ENCODE results near the gene COPZ2.
A peak's percentile ranks its signal among the peaks of the same experiment; 100 is the strongest.
"Not testable (repeated sequence)": the region's sequence is repeated elsewhere in the genome, so short reads cannot be mapped to it uniquely, and the experiment has no call there.

COPZ2 gene

GRCh38 chr17:48037036-48037837 lies at the start of gene COPZ2:
Gene COPZ2 (minus strand): TSS chr17:48037797. CDS start chr17:48037777, 20 bp downstream.
- DNase-seq (ENCODE audit: low read depth in 2 of 2, low spot score in 1 of 2): peak in 1 of 2 donors; percentile 42

- no peak for DNase-seq (ENCODE audit: low read depth in 2 of 2, low spot score in 1 of 2)
Measured at GRCh38 chr17:48084932-48085331, 47.3 kb upstream of the COPZ2 start.

- no peak for DNase-seq (ENCODE audit: low read depth in 2 of 2, low spot score in 1 of 2)
Measured at GRCh38 chr17:48081858-48082257, 44.3 kb upstream of the COPZ2 start.

DNA sequence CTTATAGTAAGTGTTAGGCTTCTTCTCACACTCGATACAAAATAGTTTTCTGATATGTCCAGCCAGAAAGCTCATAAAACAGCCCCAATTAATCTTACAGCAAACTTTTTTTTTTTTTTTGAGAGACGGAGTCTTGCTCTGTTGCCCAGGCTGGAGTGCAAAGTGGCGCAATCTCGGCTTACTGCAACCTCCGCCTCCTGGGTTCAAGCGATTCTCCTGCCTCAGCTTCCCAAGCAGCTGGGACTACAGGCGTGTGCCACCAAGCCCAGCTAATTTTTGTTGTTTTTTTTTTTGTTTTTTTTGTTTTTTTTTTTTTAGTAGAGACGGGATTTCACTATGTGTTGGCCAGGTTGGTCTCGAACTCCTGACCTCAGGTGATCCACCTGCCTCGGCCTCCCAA lies 39.6 kb upstream of the COPZ2 start:
- not testable (repeated sequence) for DNase-seq (ENCODE audit: low read depth in 2 of 2, low spot score in 1 of 2)

DNA sequence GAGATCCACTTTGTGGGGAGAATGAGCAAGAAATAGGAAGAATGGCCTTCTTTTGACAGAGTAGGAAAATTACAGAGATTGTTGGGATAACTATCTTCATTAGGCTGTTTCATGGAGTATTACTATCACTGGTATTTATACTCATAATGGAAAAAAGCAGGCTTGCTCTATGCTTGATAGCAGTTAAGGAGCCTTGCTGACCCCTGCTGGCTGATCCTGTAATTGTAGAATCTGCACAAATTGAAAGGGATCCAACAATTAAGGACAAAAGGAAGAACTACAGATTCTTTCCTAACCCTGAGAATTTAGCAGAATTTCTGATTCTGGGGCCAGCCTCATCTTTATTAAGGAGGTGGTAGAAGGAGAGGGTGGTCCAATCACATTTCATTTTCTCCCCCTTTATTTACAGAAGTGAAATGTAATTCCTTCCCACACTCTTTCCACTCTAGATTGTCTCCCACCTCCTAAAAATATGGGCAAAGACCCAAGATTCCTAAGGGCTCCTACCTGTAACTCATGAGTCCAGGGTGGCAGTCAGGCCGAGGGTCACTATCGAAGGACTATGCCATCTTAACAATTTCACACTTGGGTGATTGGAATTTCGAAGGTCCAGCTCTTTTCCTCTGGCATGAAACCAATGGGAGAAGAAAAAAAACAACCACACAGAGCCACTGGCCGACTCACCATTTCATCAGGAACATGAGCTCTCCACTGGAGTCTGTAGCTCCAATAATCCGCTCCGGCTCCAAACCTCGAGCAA lies 36.9 kb upstream of the COPZ2 start:
- peak; percentile 38 to 58 for DNase-seq (ENCODE audit: low read depth in 2 of 2, low spot score in 1 of 2)

DNA sequence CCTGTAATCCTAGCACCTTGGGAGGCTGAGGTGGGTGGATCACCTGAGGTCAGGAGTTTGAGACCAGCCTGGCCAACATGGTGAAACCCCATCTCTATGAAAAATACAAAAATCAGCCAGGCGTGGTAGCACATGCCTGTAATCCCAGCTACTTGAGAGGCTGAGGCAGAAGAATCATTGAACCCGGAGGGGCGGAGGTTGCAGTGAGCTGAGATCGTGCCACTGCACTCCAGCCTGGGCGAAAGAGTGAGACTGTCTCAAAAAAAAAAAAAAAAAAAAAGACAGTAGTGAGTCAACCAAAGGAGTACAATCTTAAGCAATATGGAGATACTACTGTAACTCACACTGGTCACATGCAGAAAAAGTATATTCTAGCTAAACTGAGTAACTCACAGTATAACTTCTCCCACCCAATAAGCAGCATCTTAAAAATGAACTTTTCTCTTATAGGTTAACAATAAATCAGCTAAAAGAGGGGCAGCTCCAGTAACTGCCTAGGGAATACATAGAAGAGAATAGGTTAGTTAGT lies 36.0 kb upstream of the COPZ2 start:
- not testable (repeated sequence) for DNase-seq (ENCODE audit: low read depth in 2 of 2, low spot score in 1 of 2)

DNA sequence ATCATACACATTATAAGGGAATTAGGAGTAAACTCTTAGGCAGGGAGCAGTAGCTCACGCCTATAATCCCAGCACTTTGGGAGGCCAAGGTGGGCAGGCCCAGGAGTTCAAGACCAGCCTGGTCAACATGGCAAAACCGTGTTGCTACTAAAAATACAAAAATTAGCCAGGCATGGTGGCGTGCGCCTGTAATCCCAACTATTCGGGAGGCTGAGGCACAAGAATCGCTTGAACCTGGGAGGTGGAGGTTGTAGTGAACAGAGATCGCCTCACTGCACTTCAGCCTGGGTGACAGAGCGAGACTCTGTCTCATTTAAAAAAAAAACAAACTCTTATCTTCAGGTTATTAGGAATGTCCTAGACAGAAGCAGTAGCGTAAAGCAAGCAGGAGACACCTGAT lies 35.2 kb upstream of the COPZ2 start:
- not testable (repeated sequence) for DNase-seq (ENCODE audit: low read depth in 2 of 2, low spot score in 1 of 2)

- DNase-seq (ENCODE audit: low read depth in 2 of 2, low spot score in 1 of 2): no peak
Measured at GRCh38 chr17:48071654-48072053, 34.1 kb upstream of the COPZ2 start.

DNA sequence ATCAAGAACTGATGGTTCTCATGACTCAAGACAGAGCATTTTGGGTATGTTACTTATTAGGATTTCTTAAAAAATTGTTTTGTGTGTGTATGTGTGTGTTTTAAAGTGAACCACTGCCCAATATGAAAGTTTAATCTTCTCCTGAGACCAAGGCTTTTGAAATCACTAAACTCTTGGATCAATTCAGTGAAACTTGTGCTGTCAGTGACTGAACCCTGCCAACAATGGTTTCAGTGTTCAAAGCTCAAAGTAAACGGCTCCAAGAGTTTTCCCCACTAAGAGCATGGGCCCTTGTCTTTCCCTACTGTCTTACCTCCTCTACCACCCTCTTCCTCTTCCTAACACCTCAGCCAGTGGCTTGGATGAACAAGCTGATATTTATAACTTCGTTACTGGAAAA lies 32.6 kb upstream of the COPZ2 start:
- DNase-seq (ENCODE audit: low read depth in 2 of 2, low spot score in 1 of 2): no peak

DNA sequence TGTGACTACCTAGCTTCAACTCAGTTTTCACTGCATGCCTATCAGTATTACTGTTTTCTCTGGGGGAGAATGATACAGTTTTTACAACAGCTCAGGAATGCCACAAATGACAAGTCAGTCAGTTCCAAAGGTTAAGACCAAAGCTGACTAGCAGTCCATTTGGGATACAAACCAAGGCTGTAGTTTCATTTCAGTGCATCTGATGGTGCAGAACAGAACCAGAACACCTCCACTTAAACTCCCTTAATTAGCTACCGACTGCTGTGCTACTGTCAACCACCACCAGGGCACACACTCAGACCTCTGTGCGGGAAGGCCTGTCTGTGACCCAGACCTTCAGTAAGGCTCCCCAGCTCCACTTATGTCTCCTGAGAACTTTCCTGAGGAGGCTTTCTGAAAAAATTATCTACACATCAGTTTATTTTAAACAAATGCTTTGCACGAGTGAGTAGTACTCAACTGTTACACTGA lies 30.9 kb upstream of the COPZ2 start:
- DNase-seq (ENCODE audit: low read depth in 2 of 2, low spot score in 1 of 2): no peak

DNA sequence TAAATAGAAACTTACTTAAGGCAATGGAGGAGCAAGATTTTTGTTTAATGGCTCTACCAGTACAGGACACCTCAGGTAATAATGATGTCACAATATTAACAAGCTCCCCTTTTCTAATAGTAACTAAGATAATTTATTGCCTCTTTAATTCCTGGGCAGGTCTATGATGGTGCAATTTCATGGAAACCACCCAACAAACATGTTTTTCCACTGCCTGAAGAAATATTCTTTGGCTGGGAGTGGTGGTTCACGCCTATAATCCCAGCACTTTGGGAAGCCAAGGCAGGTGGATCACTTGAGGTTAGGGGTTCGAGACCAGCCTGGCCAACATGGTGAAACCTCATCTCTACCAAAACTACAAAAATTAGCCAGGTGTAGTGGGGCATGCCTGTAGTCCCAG lies 30.2 kb upstream of the COPZ2 start:
- not testable (repeated sequence) for DNase-seq (ENCODE audit: low read depth in 2 of 2, low spot score in 1 of 2)

- no peak for DNase-seq (ENCODE audit: low read depth in 2 of 2, low spot score in 1 of 2)
Measured at GRCh38 chr17:48067245-48067644, 29.6 kb upstream of the COPZ2 start.

GRCh38 chr17:48066656-48067055 lies 29.1 kb upstream of the COPZ2 start:
- no peak for DNase-seq (ENCODE audit: low read depth in 2 of 2, low spot score in 1 of 2)

DNA sequence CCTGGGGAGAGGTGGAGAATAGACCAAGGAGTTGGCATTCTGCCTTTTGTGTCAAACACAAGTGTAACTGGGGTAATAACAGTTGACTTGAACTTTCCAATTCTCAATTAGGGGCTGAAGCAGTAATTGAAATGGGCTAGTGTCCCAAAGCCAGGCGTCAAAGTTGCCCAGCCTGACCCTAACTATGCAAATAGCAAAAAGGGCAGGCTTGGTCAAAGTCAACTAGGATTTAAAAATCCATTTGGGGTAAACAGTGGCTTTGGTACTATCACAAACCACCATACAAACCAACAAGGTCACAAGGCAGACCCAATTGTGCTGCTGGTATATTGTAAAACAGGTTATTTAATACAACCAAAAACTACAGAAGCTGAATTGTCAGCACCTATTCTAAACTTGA lies 28.6 kb upstream of the COPZ2 start:
- no peak for DNase-seq (ENCODE audit: low read depth in 2 of 2, low spot score in 1 of 2)

- no peak for DNase-seq (ENCODE audit: low read depth in 2 of 2, low spot score in 1 of 2)
Measured at GRCh38 chr17:48064638-48065037, 27.0 kb upstream of the COPZ2 start.

- no peak for DNase-seq (ENCODE audit: low read depth in 2 of 2, low spot score in 1 of 2)
Measured at GRCh38 chr17:48062273-48062672, 24.7 kb upstream of the COPZ2 start.

DNA sequence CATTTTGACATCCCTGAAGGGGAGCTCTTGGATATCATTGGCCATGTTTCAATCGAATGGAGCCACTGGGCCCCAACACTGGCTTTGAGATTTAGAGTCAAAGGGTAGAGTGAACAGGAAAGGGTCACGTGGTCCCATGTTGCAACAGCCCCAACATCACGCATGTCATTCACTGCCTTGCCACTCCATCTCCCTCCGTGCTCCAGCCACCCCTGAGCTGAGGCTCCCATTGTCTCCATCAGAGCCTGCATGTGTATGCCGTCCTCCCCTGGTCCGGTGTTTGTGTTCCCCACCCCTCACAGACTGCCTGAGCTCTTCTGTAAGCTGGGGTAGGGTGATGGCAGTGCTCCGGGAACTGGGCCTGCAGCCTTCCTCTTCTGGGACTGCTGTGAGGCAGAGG lies 22.7 kb upstream of the COPZ2 start:
- no peak for DNase-seq (ENCODE audit: low read depth in 2 of 2, low spot score in 1 of 2)

DNA sequence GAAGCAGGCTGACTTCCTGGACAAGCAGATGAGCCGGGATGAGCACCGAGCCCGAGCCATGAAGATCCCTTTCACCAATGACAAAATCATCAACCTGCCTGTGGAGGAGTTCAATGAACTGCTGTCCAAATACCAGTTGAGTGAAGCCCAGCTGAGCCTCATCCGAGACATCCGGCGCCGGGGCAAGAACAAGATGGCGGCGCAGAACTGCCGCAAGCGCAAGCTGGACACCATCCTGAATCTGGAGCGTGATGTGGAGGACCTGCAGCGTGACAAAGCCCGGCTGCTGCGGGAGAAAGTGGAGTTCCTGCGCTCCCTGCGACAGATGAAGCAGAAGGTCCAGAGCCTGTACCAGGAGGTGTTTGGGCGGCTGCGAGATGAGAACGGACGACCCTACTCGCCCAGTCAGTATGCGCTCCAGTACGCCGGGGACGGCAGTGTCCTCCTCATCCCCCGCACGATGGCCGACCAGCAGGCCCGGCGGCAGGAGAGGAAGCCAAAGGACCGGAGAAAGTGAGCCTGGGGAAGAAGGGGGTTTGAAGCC lies 21.6 kb upstream of the COPZ2 start:
- no peak for DNase-seq (ENCODE audit: low read depth in 2 of 2, low spot score in 1 of 2)

DNA sequence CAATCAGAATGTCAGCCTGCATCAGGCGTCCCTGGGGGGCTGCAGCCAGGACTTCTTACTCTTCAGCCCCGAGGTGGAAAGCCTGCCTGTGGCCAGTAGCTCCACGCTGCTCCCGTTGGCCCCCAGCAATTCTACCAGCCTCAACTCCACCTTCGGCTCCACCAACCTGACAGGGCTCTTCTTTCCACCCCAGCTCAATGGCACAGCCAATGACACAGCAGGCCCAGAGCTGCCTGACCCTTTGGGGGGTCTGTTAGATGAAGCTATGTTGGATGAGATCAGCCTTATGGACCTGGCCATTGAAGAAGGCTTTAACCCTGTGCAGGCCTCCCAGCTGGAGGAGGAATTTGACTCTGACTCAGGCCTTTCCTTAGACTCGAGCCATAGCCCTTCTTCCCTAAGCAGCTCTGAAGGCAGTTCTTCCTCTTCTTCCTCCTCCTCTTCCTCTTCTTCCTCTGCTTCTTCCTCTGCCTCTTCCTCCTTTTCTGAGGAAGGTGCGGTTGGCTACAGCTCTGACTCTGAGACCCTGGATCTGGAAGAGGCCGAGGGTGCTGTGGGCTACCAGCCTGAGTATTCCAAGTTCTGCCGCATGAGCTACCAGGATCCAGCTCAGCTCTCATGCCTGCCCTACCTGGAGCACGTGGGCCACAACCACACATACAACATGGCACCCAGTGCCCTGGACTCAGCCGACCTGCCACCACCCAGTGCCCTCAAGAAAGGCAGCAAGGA lies 21.0 kb upstream of the COPZ2 start:
- DNase-seq (ENCODE audit: low read depth in 2 of 2, low spot score in 1 of 2): no peak

GRCh38 chr17:48057626-48058025 lies 20.0 kb upstream of the COPZ2 start:
- no peak for DNase-seq (ENCODE audit: low read depth in 2 of 2, low spot score in 1 of 2)

DNA sequence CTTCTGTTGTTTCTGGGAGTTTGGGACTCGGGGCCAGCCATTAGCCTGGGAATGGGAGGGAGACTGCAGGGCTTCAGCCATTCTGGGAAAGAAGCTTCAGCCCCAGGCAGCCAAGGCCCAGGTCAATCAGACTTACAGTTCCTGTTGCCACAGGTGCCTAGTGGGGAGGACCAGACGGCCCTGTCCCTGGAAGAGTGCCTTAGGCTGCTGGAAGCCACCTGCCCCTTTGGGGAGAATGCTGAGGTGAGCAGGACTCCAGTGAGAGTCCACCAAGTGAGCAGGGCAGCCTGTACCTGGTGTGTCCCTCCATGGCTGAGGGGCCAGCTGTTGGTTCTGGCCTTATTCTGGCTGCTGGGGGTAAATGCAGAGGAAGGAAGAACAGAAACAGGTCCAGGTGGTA lies 19.3 kb upstream of the COPZ2 start:
- no peak for DNase-seq (ENCODE audit: low read depth in 2 of 2, low spot score in 1 of 2)

Data from stimulated activated CD8-positive, alpha-beta memory T cell treated with anti-CD3 and anti-CD28 coated beads, Interleukin-4, amount 100 ng/mL, for 1 hour (primary cell).